KG1 (cell line): ENCODE measurements around the gene PRKAB1.
A peak's percentile ranks its signal among the peaks of the same experiment; 100 is the strongest.

Source experiments
- DNase-seq: peaks from one replicate; lab custom pipeline; 2025; lab: John Stamatoyannopoulos, UW

PRKAB1 gene

GRCh38 chr12:119664642-119665041 is 3.3 kb upstream of the PRKAB1 start:
- no peak for DNase-seq

GRCh38 chr12:119665164-119665929 is 2.6 kb upstream of the PRKAB1 start:
- DNase-seq: no peak

DNA sequence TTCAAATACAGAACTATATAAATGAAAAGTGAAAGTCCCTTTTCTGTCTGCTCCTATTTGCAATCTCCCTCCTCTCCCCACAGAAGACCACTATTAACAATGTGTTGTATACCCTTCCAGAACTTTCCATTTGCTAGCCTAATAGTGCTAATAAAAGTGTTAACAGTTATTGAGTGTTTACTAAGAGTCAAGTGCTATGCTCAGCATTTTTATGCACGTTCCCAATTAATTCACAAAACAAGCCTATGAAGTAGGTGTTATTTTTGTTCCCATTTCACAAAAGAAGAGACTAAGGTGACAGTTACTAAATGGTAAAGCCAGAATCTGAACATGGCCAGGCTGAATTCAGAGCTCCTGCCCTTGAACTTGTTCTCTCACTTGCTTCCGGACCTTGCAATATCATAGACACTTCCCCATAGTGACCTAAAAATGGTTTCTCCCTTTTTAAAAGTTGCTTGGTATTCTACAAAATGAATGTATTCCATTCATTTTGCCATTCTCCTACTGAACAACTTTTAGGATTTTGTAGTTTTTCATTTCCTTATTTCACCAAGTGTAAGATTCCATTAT is 1.6 kb upstream of the PRKAB1 start:
- no peak for DNase-seq

- DNase-seq: peak; percentile 35
These were observed 895 bp upstream of the PRKAB1 start for GRCh38 chr12:119666900-119667576.

GRCh38 chr12:119668324-119668841 is 450 bp downstream of the PRKAB1 start:
- no peak for DNase-seq

DNA sequence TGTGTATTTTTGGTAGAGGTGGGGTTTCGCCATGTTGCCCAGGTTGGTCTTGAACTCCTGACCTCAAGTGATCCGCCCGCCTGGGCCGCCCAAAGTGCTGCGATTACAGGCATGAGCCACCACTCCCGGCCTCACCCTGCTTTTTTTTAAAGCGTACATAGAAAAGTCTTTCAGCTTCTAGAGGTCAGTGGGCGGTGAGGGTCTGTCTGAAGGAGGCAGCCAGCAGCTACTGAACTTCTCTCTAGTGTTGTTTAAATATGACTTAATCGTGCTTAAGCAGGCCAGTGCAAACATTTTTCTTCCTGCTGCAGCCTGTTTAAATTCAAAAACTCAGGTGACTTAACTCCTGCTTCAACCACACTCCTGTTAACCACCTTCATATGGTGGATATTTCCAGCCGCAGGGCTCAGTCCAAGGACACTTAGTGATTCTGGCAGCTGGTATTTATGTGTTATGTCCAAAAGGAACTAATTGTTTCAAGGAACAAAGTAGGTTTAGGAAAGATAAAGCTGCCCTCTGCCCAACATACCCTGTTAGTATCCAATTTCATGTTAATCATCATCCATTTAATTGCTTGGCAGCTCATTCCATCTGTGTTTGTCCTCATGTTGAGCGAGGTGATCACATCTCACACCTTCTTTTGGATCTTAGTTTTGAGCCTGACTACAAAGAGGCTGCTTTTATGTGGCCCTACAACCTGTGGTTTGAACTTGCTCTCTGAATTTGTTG is 2.0 kb downstream of the PRKAB1 start:
- no peak for DNase-seq

GRCh38 chr12:119671070-119671469 is 3.1 kb downstream of the PRKAB1 start:
- DNase-seq: no peak

DNA sequence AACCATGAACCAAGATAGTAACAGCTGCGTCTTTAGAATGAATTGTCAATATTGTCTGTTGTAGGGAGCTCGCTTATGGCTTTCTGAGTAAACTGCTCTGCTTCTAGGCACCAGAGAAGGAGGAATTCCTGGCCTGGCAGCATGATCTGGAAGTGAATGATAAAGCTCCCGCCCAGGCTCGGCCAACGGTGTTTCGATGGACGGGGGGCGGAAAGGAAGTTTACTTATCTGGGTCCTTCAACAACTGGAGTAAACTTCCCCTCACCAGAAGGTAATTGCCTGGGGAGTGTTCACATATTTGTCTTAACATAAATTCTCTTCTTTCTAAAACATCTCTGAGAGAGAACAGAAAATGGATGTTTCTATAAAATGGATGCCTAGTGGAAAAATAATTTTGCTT is 4.3 kb downstream of the PRKAB1 start:
- no peak for DNase-seq

- DNase-seq: no peak
These were observed 5.7 kb downstream of the PRKAB1 start for GRCh38 chr12:119673634-119674033.

- DNase-seq: no peak
These were observed 6.6 kb downstream of the PRKAB1 start for GRCh38 chr12:119674560-119674959.

DNA sequence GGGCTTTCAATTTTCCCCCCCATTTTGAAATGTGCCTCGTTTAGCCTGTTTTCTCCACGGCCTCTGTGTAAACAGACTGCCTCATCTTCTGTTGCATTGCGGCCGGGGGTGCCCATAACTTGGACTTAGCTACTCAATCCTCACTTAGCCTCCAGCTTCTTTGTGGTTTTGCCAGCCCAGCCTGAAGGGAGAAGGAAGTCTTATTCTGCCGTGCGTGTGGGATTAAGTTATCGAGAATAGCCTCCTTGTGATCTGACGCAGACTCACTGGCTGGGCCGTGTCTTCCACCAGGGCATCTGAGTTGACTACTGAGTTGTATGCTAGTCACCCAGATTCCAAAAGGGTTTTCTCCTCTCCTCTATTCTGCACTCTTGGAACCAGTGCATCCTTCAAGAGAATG is 8.1 kb downstream of the PRKAB1 start:
- no peak for DNase-seq

DNA sequence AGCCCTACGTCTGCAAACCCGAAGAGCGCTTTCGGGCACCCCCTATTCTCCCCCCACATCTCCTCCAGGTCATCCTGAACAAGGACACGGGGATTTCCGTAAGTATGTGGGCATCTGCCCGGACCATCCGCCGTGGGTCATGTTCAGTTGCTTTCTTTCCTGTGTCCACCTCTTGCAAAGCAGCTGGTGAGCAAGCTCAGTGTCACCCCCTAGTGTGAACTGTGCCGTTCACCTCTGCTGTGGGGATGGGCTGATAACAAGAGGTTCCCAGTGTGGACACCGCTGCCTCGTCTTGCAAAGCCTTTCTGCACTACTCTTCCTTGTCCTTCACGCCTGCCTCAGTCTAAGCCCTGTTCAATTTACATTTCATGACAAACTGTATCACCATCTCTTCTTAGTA is 8.6 kb downstream of the PRKAB1 start:
- no peak for DNase-seq

GRCh38 chr12:119678459-119678858 is 10.5 kb downstream of the PRKAB1 start:
- no peak for DNase-seq

- no peak for DNase-seq
These were observed 11.1 kb downstream of the PRKAB1 start for GRCh38 chr12:119679081-119679480.

DNA sequence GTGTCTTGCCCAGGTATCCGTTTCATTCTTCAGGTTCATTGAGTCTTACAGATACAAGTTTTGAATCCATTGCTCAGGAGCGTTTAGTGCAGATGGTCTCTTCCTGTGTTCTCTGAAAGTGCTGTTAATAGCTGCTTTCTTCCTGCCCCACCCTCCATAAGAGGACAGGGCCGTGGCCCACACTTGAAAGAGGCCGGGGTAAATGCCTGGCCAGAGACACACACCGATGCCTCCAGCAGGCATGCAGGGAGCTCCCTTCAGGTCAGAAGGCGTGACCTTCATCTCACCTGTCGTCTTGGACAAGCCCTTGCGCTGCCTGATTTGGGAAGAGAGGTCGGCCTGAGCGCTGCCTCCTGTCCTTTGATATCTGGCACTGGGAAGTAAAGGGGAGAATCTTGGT is 11.6 kb downstream of the PRKAB1 start:
- no peak for DNase-seq

DNA sequence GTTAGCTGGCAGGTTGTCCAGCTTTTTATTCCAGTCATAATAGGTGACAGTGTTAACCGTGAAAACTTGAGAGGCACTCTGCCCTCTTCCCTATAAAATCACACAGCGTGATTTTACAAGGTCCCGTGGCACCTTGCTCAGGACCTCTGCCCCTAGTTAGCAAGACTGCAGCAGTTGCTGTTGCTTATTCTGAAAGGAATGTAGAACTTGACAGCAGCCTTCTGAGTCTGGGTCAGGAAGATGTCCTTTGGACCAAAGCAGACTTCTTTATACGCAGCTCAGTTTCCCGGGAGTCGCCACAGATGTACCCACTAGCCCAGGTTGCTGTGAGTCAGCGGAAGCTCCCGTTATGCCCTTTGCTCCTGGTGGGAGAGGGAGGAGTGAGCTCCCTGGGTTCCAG is 13.2 kb downstream of the PRKAB1 start:
- DNase-seq: no peak

- no peak for DNase-seq
These were observed 14.1 kb downstream of the PRKAB1 start for GRCh38 chr12:119681728-119682638.

- no peak for DNase-seq
These were observed 14.8 kb downstream of the PRKAB1 start for GRCh38 chr12:119682639-119683252.

GRCh38 chr12:119683413-119683812 is 15.5 kb downstream of the PRKAB1 start:
- no peak for DNase-seq

- DNase-seq: no peak
These were observed 15.9 kb downstream of the PRKAB1 start for GRCh38 chr12:119683816-119684215.
